HG03196 (cell line): Measurements from ENCODE around the gene ETS1.

Source experiments
- ATAC-seq: cut with Tn5 transposase; IDR thresholded peaks from one replicate; pipeline ENCODE4 v1.9.1; 2021; ENCODE audit not compliant: unreplicated experiment

ETS1 gene

GRCh38 chr11:128520206-128520887 is 67.0 kb downstream of the ETS1 start:
- ATAC-seq, result no peak

- ATAC-seq, result no peak
Measured at GRCh38 chr11:128519338-128519737, 68.0 kb downstream of the ETS1 start.

- no peak for ATAC-seq
Measured at GRCh38 chr11:128518493-128519207, 68.7 kb downstream of the ETS1 start.

GRCh38 chr11:128517451-128518230 is 69.7 kb downstream of the ETS1 start:
- no peak for ATAC-seq

- ATAC-seq, result no peak
Measured at GRCh38 chr11:128516886-128517285, 70.5 kb downstream of the ETS1 start.

- ATAC-seq, result no peak
Measured at GRCh38 chr11:128515826-128516778, 71.3 kb downstream of the ETS1 start.

GRCh38 chr11:128515086-128515485 is 72.3 kb downstream of the ETS1 start:
- no peak for ATAC-seq

GRCh38 chr11:128513915-128514681 is 73.3 kb downstream of the ETS1 start:
- ATAC-seq, result no peak

GRCh38 chr11:128512474-128512996 is 74.8 kb downstream of the ETS1 start:
- ATAC-seq, result no peak

- no peak for ATAC-seq
Measured at GRCh38 chr11:128511712-128512111, 75.6 kb downstream of the ETS1 start.

- no peak for ATAC-seq
Measured at GRCh38 chr11:128509621-128510389, 77.6 kb downstream of the ETS1 start.

GRCh38 chr11:128508770-128509510 is 78.4 kb downstream of the ETS1 start:
- no peak for ATAC-seq

- no peak for ATAC-seq
Measured at GRCh38 chr11:128507936-128508335, 79.4 kb downstream of the ETS1 start.

- no peak for ATAC-seq
Measured at GRCh38 chr11:128506999-128507611, 80.3 kb downstream of the ETS1 start.

GRCh38 chr11:128506356-128506755 is 81.0 kb downstream of the ETS1 start:
- no peak for ATAC-seq

GRCh38 chr11:128505449-128506065 is 81.8 kb downstream of the ETS1 start:
- ATAC-seq, result no peak

GRCh38 chr11:128504486-128504885 is 82.9 kb downstream of the ETS1 start:
- ATAC-seq, result no peak
